Measurements from ENCODE around the gene FERMT2.
"Not testable (repeated sequence)": the region's sequence is repeated elsewhere in the genome, so short reads cannot be mapped to it uniquely, and the experiment has no call there.

The FERMT2 gene

GRCh38 chr14:52922059-52922458 lies 28.8 kb downstream of the FERMT2 start:
- Mint-ChIP-seq H3K36me3 (no peaks in the 10 kb centered on the region), H3K4me3 (no peak overlapping the region), H3K27ac (no peak overlapping the region), H3K9me3 (no peaks in the 10 kb centered on the region), H3K4me1 (peaks cover 33% of the 10 kb centered on the region)
- ATAC-seq (no peak), DNase-seq (ENCODE audit: low spot score in 2 of 2) (no peak)

GRCh38 chr14:52920411-52920810 lies 30.4 kb downstream of the FERMT2 start:
- not testable (repeated sequence) for H3K9me3 Mint-ChIP-seq; DNase-seq (ENCODE audit: low spot score in 2 of 2); H3K36me3 Mint-ChIP-seq; ATAC-seq; H3K27ac Mint-ChIP-seq; H3K4me3 Mint-ChIP-seq
- peaks cover 39% of the 10 kb centered on the region for H3K4me1 Mint-ChIP-seq

GRCh38 chr14:52919971-52920370 lies 30.9 kb downstream of the FERMT2 start:
- DNase-seq (ENCODE audit: low spot score in 2 of 2) (no peak), ATAC-seq (no peak)
- H3K4me1 Mint-ChIP-seq: peaks cover 39% of the 10 kb centered on the region
- no peaks in the 10 kb centered on the region for H3K9me3 Mint-ChIP-seq
- no peak overlapping the region for H3K4me3 Mint-ChIP-seq
- H3K27ac Mint-ChIP-seq: peak overlapping the region; percentile 88
- no peaks in the 10 kb centered on the region for H3K36me3 Mint-ChIP-seq

DNA sequence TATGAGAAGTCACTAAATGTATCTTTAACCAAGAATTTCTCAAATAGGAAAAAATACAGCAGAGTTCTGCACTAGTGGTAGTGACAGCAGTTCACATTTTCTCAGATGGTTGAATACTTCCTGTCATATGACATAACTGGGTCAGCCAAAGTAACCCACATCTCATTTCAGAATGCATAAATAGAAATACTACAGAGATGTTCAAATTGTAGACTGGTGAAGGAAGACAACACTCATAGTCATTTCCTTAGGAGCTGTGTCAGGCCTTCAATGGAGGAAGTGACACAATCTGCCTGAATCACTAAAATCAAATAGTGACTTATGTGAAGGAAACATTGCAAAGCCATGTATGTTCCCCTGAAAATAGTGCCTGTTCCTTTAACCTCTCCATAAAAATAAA lies 32.4 kb downstream of the FERMT2 start:
- ATAC-seq (peak; percentile 100), DNase-seq (ENCODE audit: low spot score in 2 of 2) (peak in 1 of 2 donors; percentile 52)
- Mint-ChIP-seq H3K27ac (peak overlapping the region; percentile 88), H3K36me3 (no peaks in the 10 kb centered on the region), H3K4me1 (peaks cover 28% of the 10 kb centered on the region), H3K4me3 (peak overlapping the region; percentile 13), H3K9me3 (no peaks in the 10 kb centered on the region)

- peak overlapping the region; percentile 88 for H3K27ac Mint-ChIP-seq
- H3K9me3 Mint-ChIP-seq: no peaks in the 10 kb centered on the region
- H3K4me1 Mint-ChIP-seq: peaks cover 26% of the 10 kb centered on the region
- DNase-seq (ENCODE audit: low spot score in 2 of 2) (no peak), ATAC-seq (peak; percentile 55)
- peak overlapping the region; percentile 48 for H3K4me3 Mint-ChIP-seq
- H3K36me3 Mint-ChIP-seq: no peaks in the 10 kb centered on the region
These were observed 33.1 kb downstream of the FERMT2 start for GRCh38 chr14:52917735-52918134.

DNA sequence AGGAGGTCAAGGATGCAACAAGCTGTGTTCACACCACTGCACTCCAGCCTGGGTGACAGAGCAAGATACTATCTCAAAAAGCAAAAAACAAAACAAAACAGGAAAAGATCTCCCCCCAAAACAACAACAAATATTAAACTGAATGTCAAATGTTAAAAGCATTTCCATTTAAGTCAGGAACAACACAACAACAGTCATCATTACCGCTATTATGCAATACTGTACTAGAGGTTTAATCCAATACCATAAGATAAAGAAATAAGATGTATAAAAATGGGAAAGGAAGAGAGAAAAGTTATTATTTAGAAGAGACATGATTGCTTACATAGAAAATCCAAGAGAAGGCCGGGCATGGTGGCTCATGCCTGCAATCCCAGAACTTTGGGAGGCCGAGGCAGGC lies 36.6 kb downstream of the FERMT2 start:
- no peaks in the 10 kb centered on the region for H3K9me3 Mint-ChIP-seq
- peaks cover 20% of the 10 kb centered on the region for H3K4me1 Mint-ChIP-seq
- no peak overlapping the region for H3K27ac Mint-ChIP-seq
- no peaks in the 10 kb centered on the region for H3K36me3 Mint-ChIP-seq
- no peak for DNase-seq (ENCODE audit: low spot score in 2 of 2)
- no peak for ATAC-seq
- H3K4me3 Mint-ChIP-seq: no peak overlapping the region

DNA sequence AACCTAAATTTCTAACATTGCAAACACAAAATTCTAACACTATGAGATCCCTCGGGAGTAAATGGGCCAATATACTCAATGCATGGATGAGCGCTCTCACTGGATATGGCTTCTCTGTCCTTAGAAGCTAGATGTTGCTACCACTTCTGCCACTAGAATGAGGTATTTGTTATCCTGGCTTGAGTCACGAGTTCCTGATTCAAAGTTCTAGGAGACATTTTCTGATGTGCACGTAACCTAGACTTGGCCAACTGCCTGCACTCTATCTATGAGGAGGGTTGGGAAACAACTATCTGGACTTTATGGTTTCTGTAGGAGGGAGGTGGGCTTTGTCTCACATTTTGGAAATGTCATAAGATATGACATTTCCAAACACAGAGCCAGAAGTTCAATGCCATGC lies 37.6 kb downstream of the FERMT2 start:
- H3K36me3 Mint-ChIP-seq: no peaks in the 10 kb centered on the region
- ATAC-seq (no peak), DNase-seq (ENCODE audit: low spot score in 2 of 2) (no peak)
- no peaks in the 10 kb centered on the region for H3K9me3 Mint-ChIP-seq
- H3K4me3 Mint-ChIP-seq: no peak overlapping the region
- H3K4me1 Mint-ChIP-seq: peaks cover 15% of the 10 kb centered on the region
- no peak overlapping the region for H3K27ac Mint-ChIP-seq

GRCh38 chr14:52911904-52912303 lies 38.9 kb downstream of the FERMT2 start:
- H3K4me3 Mint-ChIP-seq: no peak overlapping the region
- ATAC-seq: no peak
- H3K27ac Mint-ChIP-seq: no peak overlapping the region
- H3K36me3 Mint-ChIP-seq: no peaks in the 10 kb centered on the region
- H3K9me3 Mint-ChIP-seq: no peaks in the 10 kb centered on the region
- no peak for DNase-seq (ENCODE audit: low spot score in 2 of 2)
- peaks cover 6% of the 10 kb centered on the region for H3K4me1 Mint-ChIP-seq

DNA sequence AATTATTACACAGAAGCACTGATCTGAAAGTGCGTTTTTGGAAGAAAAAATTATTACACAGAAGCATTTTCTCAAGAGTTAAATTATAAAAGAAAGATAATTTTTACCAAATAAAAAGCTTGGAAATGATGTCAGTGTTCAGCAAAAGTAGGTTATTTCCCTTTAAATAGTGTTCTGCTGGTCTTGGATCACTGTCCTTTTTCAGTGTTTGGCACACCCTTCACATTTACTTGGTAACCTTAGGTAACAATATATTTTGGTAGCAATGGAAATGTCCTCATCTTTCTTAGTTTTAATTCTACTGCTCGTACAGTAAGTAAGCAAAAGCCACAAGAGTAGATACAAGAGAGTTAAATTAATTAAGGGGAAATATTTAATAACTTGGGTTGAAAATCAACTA lies 40.3 kb downstream of the FERMT2 start:
- Mint-ChIP-seq H3K4me1 (no peaks in the 10 kb centered on the region), H3K27ac (no peak overlapping the region), H3K9me3 (no peaks in the 10 kb centered on the region), H3K4me3 (no peak overlapping the region), H3K36me3 (no peaks in the 10 kb centered on the region)
- ATAC-seq (no peak), DNase-seq (ENCODE audit: low spot score in 2 of 2) (no peak)

- no peaks in the 10 kb centered on the region for H3K4me1 Mint-ChIP-seq
- ATAC-seq (no peak), DNase-seq (ENCODE audit: low spot score in 2 of 2) (no peak)
- no peak overlapping the region for H3K27ac Mint-ChIP-seq
- no peaks in the 10 kb centered on the region for H3K9me3 Mint-ChIP-seq
- no peak overlapping the region for H3K4me3 Mint-ChIP-seq
- H3K36me3 Mint-ChIP-seq: no peaks in the 10 kb centered on the region
These were observed 42.9 kb downstream of the FERMT2 start for GRCh38 chr14:52907949-52908348.

- ATAC-seq (no peak), DNase-seq (ENCODE audit: low spot score in 2 of 2) (no peak)
- H3K9me3 Mint-ChIP-seq: no peaks in the 10 kb centered on the region
- no peaks in the 10 kb centered on the region for H3K4me1 Mint-ChIP-seq
- H3K36me3 Mint-ChIP-seq: peaks cover 7% of the 10 kb centered on the region
- H3K27ac Mint-ChIP-seq: no peak overlapping the region
- H3K4me3 Mint-ChIP-seq: no peak overlapping the region
These were observed 44.7 kb downstream of the FERMT2 start for GRCh38 chr14:52906141-52906601.

DNA sequence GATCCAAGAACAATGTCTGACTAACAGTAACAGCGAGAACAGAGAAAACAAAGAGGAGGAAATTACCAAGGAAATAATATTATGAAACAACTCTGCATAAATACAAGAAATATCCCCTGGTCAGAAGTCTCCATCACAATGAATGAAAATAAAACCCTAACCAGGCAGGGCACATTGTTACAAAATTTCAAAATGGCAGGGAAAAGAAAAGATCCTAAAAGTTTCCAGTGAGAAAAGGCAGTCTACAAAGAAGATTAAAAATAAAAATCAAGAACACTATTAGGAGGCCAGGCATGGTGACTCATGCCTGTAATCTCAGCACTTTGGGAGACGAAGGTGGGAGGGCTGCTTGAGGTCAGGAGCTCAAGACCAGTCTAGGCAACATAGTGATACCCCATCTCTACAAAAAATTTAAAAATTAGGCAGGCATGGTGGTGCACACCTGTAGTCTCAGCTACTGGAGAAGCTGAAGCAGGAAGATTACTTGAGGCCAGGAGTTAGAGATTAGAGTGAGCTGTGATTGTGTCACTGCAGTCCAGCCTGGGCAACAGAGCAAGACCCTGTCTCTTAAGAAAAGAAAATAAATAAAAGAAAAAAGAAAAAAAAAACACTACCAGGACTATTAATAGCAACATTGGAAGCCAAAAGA lies 47.8 kb downstream of the FERMT2 start:
- Mint-ChIP-seq H3K4me1 (no peaks in the 10 kb centered on the region), H3K4me3 (no peak overlapping the region), H3K9me3 (no peaks in the 10 kb centered on the region), H3K27ac (no peak overlapping the region), H3K36me3 (peaks cover 7% of the 10 kb centered on the region)
- ATAC-seq (no peak), DNase-seq (ENCODE audit: low spot score in 2 of 2) (no peak)

DNA sequence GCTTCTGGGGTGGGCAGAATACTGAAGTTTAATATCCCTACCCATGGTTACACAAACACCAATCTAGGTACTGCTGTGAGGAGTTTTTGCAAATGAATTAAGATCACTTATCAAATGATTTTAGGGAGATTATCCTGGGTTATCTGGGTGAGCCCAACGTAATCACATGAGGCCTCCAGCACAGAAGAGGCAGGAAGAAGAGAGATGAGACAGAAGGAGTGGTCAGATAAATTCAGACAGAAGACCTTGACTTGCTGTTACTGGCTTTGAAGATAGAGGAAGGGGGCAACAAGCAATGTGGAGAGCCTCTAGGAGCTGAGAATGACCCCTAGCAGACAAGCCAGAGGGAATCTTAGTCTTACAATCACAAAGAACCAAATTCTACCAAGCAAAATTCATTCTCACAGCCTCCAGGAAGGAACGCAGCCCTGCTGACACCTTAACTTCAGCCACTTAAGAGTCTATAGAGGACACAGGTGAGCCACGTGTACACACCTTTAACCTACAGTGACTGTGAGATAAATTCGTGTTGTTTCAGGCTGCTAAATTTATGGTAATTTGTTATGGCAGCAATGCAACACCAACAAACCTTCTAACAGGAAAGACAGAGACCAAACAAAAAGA lies 49.4 kb downstream of the FERMT2 start:
- peaks cover 7% of the 10 kb centered on the region for H3K36me3 Mint-ChIP-seq
- no peak for DNase-seq (ENCODE audit: low spot score in 2 of 2)
- H3K4me1 Mint-ChIP-seq: no peaks in the 10 kb centered on the region
- H3K4me3 Mint-ChIP-seq: no peak overlapping the region
- ATAC-seq: no peak
- H3K9me3 Mint-ChIP-seq: no peaks in the 10 kb centered on the region
- no peak overlapping the region for H3K27ac Mint-ChIP-seq

DNA sequence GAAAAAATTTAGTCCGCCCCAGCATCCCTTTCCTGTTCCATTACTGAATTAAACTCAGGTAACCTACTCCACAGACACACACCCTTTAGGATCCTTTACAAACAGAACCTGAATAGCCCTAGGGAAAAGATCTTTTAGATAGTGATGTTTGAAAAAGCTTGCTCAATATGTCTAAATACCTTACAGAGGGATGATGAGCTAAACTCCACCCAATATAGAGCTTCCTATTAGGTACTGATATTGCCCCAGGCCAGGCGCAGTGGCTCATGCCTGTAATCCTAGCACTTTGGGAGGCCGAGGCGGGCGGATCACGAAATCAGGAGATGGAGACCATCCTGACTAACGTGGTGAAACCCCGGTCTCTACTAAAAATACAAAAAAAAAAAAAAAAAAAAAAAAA lies 50.1 kb downstream of the FERMT2 start:
- no peak for DNase-seq (ENCODE audit: low spot score in 2 of 2)
- no peak overlapping the region for H3K4me3 Mint-ChIP-seq
- no peaks in the 10 kb centered on the region for H3K9me3 Mint-ChIP-seq
- no peak for ATAC-seq
- peaks cover 7% of the 10 kb centered on the region for H3K36me3 Mint-ChIP-seq
- H3K4me1 Mint-ChIP-seq: no peaks in the 10 kb centered on the region
- H3K27ac Mint-ChIP-seq: no peak overlapping the region

DNA sequence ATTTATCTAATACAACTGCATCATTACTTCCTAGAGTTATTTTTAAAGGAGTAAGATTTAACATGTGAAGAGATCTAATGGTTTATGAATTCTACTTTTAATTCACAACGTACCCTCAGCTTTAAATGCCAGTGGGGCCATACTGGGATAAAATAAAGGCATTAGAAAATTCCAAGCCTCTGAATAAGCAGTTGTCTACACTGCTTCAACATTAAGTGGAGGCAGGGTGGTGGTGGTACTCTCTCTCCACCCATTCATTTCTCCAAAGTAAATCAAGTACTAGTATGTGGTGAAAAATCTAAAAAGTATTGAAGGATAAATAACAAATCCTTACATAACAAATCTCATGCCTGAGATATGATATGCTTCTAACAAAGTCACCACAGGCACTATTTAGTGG lies 52.4 kb downstream of the FERMT2 start:
- no peak for DNase-seq (ENCODE audit: low spot score in 2 of 2)
- no peak overlapping the region for H3K27ac Mint-ChIP-seq
- no peak overlapping the region for H3K4me3 Mint-ChIP-seq
- H3K9me3 Mint-ChIP-seq: no peaks in the 10 kb centered on the region
- ATAC-seq: no peak
- H3K4me1 Mint-ChIP-seq: peaks cover 8% of the 10 kb centered on the region
- H3K36me3 Mint-ChIP-seq: peaks cover 7% of the 10 kb centered on the region

- DNase-seq (ENCODE audit: low spot score in 2 of 2) (no peak), ATAC-seq (peak; percentile 59)
- Mint-ChIP-seq H3K36me3 (peaks cover 5% of the 10 kb centered on the region), H3K27ac (peak overlapping the region; percentile 3), H3K9me3 (no peaks in the 10 kb centered on the region), H3K4me1 (peaks cover 8% of the 10 kb centered on the region), H3K4me3 (no peak overlapping the region)
These were observed 55.9 kb downstream of the FERMT2 start for GRCh38 chr14:52895000-52895399.

Measured in stimulated activated effector memory CD8-positive, alpha-beta T cell treated with anti-CD3 and anti-CD28 coated beads, Interleukin-12 subunit alpha, Interleukin-12 subunit beta, amount 100 ng/mL, for 72 hours (primary cell).